Sigmoid colon (tissue), 4 donors: Measurements from ENCODE around the gene SUPT6H.

Experiments
- CTCF ChIP-seq, 4 experiments: fragments of 450-650 bp in 3 of 4; fragments of 200-600 bp in 1 of 4; IDR thresholded peaks; one replicate each; pipeline ENCODE4 v1.5.1; 2016 to 2019; ENCODE audit warnings: antibody characterized with exemption in 4 of 4, mild to moderate bottlenecking in 3 of 4, moderate library complexity in 2 of 4
- EP300 ChIP-seq, 4 donors: sonication (generic); formaldehyde crosslinking; IDR thresholded peaks; one replicate each; pipeline ENCODE4 v1.6.1; 2017; ENCODE audit warnings: antibody characterized with exemption in 4 of 4
- POLR2A ChIP-seq, 2 donors: fragments of 450-650 bp; IDR thresholded peaks; one replicate each; pipeline ENCODE4 v1.6.1; 2016; ENCODE audit warnings: antibody characterized with exemption in 2 of 2, mild to moderate bottlenecking in 2 of 2, moderate library complexity in 2 of 2
- POLR2AphosphoS5 ChIP-seq, 4 donors: sonication (generic); formaldehyde crosslinking; IDR thresholded peaks; one replicate each; pipeline ENCODE4 v1.6.1; 2017; ENCODE audit warnings: antibody characterized with exemption in 4 of 4

- TF ChIP-seq CTCF (IDR thresholded peaks at IDR 0.05) (no peak), POLR2AphosphoS5 (IDR thresholded peaks at IDR 0.05) (peak in 1 of 4 donors; percentile 8), EP300 (IDR thresholded peaks at IDR 0.05) (no peak), POLR2A (IDR thresholded peaks at IDR 0.05) (peak in 1 of 2 donors; percentile 20)
Observed at GRCh38 chr17:28743243-28744103, 81.5 kb downstream of the SUPT6H start, which contains the start of gene TRAF4.
